HG03442 (cell line): ENCODE results near the gene NSUN7.
"Not testable (repeated sequence)": the region's sequence is repeated elsewhere in the genome, so short reads cannot be mapped to it uniquely, and the experiment has no call there.

ENCODE experiments used
- ATAC-seq: cut with Tn5 transposase; IDR thresholded peaks from one replicate; pipeline ENCODE4 v1.9.1; 2021; ENCODE audit warnings: mild to moderate bottlenecking, moderate library complexity; ENCODE audit not compliant: unreplicated experiment

The NSUN7 gene, protein sequence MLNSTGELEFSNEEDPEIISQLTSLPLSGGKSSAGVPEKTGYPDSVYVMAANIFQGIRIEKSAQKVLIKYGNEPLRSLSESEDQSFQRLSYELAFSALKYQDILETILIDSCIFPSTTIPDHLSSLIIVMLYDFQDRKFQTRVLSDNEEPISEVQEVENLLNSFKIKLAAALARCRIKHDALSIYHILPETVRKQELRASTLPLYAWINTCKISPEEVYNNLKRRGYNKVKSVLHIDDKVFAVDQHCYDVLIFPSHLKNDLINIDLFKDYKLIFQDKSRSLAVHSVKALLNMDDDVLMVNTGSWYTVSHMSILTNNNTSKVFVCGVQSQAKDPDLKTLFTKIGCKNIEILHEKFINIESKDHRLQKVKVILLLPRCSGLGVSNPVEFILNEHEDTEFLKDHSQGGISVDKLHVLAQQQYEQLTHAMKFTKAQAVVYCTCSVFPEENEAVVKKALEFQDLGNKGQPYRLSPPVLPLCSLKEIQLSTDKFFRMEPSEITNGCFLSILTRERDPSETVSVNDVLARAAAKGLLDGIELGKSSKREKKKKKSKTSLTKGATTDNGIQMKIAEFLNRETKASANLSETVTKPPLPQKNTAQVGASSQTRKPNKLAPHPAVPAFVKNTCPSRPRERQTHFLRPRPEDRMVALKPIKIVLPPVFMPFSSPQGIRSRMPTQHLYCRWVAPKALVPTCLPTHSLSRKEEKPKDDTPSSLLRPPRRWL

DNA sequence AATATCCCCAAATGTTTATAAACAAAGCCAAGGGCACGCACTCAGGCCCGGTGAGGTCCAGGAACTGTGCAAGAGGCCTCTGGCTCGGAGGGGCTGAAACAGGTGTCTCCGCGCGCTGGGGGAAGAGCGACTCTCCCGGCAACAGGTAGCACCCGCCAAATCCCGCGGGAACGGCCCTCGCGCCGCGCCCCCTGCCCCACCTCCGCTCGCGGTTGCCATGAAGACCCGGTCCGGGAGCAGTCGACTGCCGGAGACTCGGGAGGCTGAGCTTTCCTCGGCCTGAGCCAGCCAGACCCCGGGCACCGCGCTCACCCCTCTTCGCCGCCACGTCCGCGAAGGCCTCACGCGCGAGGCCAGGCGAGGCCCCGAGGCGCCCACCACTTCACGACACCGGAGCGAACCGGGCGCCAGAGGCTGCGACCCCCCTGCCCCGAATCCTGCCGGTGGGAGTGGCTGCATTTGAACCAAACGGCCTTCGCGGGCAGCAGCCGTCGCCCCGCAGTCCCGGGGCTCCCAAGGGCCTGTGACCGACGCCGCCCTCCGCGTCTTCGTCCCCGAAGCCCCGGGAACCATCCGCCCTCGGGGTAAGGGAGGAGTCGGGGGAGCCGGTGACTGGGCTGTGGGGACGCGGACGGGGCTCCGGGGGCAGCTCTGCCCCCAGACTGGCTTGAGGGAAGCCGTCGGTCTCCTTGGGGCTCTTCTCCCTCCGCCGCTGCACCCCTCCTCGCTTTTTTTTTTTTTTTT is at the start of gene NSUN7:
Gene NSUN7, plus strand, starts transcription at position 239 of the 744 bp plus-strand sequence. CDS start 739 bp downstream, outside the sequence.
- ATAC-seq: peak; percentile 65

DNA sequence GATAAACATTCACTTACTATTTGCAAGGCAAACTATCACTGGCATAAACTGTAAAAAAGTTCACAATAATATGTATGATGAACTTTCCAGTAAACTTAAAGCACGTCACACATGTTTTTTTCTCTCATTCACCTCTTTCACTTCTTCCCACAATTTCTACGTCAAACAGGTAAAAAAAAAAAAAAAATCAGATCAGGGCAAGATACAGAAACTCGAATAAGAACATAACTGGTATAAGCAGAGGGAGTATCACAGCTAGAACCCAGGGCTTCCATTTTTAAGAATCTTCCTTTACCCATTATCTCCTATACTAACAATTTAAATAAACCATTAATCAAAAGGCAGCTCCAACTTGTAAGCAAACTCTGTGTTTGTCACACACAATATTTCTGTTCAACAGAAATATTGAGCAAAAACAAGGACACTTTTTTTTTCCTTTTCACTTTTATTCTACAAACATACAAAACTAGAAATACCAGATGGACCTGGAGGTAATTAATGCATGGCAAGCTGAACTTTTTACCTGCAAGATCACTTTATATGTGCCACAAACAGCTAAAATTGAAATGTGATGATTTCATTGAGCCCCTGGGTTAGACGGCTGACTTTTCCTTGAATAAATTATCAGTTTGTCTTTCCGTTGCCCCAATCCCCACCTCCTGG is 47.5 kb upstream of the NSUN7 start:
- no peak for ATAC-seq

DNA sequence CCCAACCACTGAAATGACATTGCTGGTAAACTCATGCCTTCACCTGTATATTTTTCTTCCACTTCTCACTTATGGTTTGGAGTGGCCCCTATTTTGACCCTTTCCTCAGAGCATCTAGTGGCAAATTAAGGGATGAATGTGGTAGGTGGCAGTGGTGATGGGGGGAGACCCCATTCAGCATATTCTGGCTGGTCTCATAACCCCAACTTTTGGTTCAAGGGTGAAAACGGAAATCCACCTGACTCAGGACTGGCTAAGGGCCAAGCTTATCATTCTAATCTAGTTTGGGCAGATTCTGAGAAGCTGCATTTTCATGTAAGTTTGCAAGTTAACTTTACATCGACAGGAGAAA is 47.0 kb upstream of the NSUN7 start:
- no peak for ATAC-seq

DNA sequence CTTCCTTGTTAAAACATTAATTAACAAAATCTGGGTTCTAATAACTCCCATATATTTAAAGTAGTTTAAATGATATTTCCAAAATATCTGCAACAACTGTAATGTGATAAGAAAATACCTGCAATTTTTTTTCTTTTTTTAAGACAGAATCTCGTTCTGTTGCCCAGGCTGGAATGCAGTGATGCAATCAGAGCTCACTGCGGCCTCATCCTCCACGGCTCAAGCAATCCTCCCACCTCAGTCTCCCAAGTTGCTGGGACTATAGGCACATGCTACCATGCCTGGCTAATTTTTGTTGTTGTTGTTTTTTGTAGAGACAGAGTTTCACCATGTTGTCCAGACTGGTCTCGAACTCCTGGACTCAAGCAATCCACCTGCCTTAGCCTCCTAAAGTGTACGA is 45.7 kb upstream of the NSUN7 start:
- no peak for ATAC-seq

DNA sequence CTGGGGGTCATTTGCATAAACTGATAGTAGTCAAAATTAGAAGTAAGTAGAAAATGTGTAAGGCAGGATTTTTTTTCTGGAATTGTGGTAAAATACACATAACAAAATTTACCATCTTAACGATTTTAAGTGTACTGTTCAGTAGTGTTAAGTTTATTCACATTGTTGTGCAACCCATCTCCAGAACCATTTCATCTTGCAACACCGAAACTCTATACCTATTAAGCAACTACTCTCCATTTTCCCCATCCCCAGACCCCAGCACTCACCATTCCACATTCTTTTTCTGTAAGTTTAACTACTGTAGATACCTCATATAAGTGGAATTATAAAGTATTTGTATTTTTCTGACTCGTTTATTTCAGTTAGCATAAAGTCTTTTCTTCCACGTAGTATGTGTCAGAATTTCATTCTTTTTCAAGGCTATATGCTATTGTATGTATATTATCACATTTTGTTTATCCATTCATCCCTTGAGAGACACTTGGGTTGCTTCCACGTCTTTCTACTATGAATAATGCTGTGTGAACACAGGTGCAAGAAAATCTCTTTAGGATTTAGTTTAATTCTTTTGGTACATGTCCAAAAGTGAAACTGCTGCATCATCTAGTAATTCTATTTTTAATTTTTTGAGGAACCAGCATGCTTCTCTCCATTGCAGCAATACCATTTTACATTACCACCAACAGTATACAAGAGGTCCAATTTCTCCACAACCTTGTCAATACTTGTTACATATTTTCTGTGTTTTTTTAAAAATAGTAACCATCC is 39.1 kb upstream of the NSUN7 start:
- no peak for ATAC-seq

DNA sequence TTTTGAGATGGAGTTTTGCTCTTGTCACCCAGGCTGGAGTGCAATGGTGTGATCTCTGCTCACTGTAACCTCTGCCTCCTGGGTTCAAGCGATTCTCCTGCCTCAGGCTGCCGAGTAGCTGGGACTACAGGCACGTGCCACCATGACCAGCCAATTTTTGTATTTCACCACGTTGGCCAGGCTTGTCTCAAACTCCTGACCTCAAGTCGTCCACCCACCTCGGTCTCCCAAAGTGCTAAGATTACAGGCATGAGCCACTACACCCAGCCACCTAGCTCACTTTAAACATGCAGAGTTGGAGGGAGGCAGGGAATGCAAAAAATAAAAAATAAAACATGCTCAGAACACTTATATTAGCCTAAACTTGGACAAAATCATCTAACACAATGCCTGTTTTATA is 36.8 kb upstream of the NSUN7 start:
- ATAC-seq: not testable (repeated sequence)

DNA sequence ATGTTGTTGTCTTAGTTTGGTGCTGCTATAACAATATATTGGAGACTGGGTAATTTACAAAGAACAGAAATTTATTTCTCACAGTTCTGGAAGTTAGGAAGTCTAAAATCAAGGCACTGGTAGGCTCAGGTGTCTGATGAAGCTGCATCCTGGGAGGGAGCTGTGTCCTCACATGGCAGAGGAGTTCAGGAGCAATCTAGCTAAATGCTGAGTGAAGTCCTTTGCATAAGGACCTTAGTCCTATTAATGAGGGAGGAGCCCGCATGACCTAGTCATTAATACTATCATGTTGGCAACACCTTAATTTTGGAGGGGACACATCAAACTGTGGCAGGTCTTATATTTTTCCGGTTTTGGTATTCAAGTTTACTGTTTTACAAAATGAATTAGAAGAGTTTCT is 36.0 kb upstream of the NSUN7 start:
- ATAC-seq: no peak

DNA sequence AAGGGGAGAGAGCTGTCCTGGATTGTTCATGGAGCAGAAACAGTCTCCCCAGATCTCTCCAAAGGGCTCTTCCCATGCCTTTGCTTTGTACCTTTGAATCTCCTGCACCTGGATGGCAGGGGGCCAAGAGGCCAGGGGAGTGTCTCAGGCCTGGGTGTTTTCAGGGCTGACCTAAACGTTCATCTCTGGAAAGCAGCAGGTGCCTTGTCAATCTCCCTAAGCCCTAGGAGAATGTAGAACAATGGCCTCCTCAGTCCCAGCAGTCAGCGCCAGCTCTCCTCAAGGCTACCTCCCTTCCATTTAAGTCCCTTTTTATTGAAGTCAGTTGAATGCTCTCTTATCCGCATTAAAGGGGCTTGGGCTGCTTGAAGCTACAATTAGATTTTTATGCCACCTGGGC is 31.2 kb upstream of the NSUN7 start:
- no peak for ATAC-seq

DNA sequence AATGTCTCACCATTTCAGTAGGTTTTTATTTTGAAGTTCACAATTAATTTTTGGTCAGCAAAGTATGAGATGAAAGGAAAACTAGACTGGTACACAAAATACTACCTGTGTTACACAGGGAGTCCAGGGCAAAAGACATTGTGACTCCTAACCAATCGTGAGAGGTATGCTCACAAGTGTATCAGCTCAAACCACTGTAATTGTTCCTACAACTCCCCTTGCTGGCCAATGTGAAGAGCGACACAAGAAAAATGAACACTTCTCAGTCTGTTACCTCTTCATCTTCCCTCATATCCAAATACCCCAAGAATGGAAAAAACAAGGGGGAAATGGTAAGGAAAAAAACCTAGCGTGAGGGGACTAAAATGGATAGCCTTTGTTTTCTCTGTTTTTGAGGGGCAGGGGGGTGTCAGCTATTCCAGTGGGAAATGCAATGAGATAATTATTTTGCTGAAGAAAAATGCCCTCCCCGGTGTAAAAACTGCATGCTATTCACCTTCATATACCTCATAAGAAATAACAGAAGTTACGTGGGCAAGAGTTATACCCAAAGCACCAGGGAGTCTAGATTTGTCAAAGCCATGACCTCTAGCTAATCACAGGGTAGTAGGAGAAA is 30.6 kb upstream of the NSUN7 start:
- peak; percentile 55 for ATAC-seq

DNA sequence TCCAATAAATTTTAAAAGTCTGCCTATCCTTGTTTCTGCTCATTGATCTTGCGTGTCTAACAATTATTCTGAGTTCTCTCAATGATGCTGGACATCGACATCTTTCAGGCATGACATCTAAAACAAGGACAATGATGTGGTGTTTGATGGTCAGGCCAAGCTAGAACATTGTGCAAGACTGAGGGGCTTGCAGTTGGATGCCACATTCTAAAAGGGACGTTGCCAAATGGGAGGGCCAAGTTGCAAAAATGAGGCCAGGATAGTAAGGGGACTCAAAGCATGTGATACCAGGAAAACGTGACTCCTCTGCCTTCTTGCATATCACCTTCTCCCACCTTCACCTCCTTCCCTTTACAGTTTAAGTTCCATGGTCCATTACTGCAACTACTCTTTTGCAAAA is 29.4 kb upstream of the NSUN7 start:
- no peak for ATAC-seq

DNA sequence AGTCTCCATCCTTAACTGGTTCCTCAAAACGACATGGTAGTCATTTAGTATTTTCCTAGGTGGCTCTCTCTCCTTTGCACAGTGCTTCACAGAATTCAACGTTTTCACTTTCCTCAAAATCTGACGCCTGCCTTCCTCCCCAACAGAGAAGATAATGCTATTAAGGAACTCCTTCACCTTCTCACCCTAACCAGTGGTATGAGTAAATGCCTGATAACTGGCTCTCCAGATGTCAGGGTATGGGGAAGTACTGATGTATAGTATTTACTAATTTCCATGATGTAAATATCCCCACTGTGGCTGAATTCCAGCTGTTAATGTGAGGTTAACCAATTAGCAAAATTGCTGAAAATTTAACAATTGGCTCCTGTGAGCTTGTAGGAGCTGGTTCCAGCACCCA is 28.8 kb upstream of the NSUN7 start:
- ATAC-seq: no peak

DNA sequence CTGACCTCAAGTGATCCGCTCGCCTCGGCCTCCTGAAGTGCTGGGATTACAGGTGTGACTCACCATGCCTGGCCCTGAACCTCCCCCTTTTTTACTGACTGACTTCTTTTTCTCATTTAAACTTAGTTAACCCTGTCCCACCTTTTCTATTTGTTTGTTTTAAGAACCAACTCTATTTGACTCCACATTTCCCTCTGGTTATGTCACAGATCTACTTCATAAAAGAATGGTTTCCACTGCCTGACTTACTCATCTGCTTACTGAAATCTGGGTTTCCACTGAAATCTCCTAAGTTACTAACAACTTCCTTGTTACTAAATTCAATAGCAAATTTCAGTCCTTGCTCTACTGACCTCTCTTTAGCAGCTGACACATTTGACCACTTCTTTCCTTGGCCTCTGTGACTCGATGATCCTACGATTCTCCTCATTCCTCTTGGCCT is 28.0 kb upstream of the NSUN7 start:
- ATAC-seq: no peak

DNA sequence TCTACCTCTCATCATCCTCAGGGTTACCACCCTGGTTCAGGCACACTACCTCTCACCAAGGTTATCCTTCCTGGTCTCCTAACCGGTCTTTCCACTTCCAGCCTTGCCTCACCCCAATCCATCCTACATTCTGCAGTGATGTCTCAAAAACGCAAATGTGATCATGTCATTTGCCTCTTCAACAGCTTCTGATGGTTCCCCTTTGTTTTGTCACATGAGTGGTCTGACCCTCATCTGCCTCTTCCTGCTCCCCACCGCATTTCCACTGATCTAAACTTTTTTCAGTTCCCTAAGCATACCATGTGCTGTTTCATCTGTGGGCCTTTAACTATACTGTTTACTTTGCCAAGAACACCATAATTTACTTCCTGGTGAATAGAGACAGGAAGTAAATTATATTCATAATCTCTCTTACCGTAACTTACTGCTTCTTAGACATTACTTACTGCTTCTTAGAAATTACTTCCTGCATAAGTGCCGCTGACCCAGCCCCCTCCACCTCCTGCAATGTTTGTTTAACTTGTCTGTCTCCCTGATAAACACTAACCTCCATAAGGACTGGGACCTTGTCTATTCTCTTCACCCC is 27.1 kb upstream of the NSUN7 start:
- peak; percentile 76 for ATAC-seq

DNA sequence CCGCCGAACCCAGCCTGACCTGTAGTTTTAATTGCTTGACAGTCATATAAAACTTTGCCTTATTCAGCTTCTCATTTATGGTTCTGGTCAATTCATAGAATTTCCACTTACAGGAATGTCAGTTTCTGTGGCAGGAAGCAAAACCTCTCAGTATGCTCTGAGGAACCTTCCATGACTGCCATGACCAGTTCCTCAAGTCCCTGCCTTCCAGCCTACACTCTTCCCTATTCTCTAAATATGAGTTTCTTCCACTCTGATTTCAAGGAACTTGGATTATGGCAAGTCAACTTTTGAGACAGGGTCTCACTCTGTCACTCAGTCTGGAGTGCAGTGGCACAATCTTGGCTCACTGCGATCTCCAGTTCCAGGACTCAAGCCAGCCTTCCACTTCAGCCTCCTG is 26.0 kb upstream of the NSUN7 start:
- ATAC-seq: no peak

DNA sequence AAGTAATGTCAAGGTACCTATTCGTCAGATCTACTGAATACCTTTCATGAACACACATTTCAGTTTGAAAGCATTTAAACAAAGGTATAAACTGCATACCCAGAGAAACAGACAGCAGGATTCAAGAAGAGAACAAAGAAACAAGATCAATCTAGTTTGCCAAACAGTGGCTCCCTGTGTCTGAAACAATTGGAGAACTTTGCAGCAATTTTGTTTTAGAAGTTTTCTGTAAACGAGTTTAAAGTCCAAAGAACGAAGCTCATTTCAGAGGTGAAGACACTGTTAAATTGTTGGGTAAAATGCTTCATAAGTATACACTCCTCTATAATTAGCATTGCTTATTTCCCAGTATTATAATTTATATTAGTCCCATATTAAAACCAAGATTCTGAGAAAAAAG is 21.4 kb upstream of the NSUN7 start:
- ATAC-seq: no peak

DNA sequence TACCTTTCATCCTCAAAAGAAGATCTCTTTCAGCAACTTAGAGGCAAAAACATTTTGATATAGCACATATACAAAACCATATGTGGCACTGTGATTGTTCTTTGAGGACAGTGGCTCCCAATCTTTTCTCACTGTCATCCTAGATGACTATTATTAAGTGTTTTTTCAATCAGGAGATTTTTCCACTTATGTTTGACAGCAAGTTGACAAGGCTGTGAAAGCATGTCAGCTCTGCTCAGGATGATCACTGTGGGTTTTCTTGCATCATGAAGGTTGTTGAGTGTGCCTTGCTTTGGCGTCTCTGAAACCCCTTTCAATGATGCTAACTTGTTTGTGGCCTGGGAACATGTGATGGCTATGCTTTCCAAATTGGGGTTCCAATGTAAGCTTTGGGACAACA is 20.2 kb upstream of the NSUN7 start:
- no peak for ATAC-seq

DNA sequence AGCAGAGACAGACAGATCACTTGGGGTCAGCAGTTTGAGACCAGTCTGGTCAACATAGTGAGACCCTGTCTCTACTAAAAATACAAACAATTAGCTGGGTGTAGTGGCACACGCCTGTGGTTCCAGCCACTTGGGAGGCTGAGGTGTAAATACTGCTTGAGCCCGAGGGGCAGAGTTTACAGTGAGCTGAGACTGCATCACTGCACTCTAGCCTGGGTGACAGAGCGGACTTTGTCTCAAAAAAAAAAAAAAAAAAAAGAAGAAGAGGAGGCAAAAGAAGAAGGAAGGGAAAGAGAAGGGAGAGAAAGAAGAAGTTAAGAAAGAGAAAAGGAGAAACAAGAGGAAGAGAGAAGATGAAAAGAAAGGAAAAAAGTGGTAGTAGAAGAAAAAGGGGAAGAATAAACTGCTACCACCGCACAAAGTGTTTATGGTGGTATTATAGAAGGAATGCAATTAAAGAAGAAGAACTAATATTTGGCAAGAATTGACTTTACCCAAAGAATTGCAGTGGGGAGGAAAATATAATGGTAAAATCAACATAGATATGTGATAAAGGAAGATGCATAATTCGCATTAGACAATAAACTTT is 19.6 kb upstream of the NSUN7 start:
- ATAC-seq: no peak

DNA sequence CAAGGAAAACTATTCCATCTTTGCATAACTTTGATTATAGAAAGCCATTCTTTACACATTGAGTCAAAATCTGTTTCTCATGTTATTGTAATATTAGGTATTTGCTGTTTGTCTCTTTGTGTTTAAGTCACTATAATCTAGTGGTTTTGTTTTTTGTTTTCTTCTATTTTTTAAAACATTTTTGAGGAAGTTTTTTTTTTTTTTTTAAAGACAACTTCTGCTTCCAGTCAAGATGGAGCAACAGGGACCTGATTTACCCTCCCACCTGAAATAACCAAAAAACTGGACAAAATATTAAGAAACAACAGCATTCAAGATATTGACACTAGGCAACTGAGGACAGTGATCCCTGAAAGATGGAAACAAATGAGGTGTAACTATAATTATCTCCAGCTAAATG is 18.4 kb upstream of the NSUN7 start:
- ATAC-seq: no peak

DNA sequence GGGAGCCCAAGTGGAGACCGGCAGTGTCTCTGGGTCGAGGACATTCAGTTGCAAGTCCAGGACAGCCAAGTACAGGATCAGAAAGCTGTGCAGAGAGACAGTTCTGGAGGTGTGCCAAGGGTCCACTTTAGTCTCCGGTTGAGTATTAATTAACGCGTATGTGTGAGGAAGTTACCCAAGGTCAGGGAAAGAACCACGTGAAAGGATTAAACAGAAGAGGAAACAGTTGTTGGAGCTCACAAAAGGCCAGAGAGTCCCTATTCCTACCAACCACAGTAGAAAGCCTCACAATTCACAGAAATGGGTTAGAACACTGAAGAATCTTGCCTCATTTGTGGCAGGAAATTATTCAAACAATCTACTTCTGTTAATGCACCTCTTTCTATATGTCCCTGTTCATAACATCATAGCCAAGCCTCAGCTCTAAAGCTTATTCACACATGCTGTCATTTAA is 17.9 kb upstream of the NSUN7 start:
- ATAC-seq: no peak
